GM23338 (cell line): ENCODE measurements around the gene EVI5L. TPM values are rescaled to one million over a fixed set of nuclear protein-coding genes. Genes with fewer than 3 reads are reported as not detected.

ENCODE experiments used
- ATAC-seq: fragments of 200-7000 bp; cut with Tn5 transposase; 3 replicates; pipeline ENCODE4 v1.9.1; 2020
- DNase-seq: peaks from one replicate; pipeline ENCODE4 v3.0.0-alpha.2; 2015; ENCODE audit warnings: low spot score
- H2AFZ ChIP-seq: fragments of 200-600 bp; sonication (generic); 2 replicates; pipeline ENCODE4 v1.8.0; 2016; ENCODE audit warnings: antibody characterized with exemption, mild to moderate bottlenecking, moderate library complexity
- H3F3A ChIP-seq: fragments of 200-600 bp; sonication (generic); replicated peaks from 2 replicates; pipeline ENCODE4 v1.8.0; 2017; ENCODE audit warnings: antibody characterized with exemption, mixed run types, low read depth
- H3K27ac ChIP-seq: fragments of 200-600 bp; sonication (generic); 2 replicates; pipeline ENCODE4 v1.6.1; 2016; ENCODE audit warnings: low read depth
- H3K27me3 ChIP-seq: fragments of 200-600 bp; sonication (generic); 2 replicates; pipeline ENCODE4 v1.8.0; 2016; ENCODE audit warnings: mild to moderate bottlenecking, mixed run types, moderate library complexity; ENCODE audit not compliant: insufficient read depth
- H3K36me3 ChIP-seq: fragments of 200-600 bp; sonication (generic); 2 replicates; pipeline ENCODE4 v1.8.0; 2016; ENCODE audit warnings: mild to moderate bottlenecking; ENCODE audit not compliant: insufficient read depth
- H3K4me1 ChIP-seq: fragments of 200-600 bp; sonication (generic); 2 replicates; pipeline ENCODE4 v1.8.0; 2016; ENCODE audit warnings: mild to moderate bottlenecking, moderate library complexity; ENCODE audit not compliant: insufficient read depth
- H3K4me2 ChIP-seq: fragments of 200-600 bp; sonication (generic); 2 replicates; pipeline ENCODE4 v1.7.1; 2017; ENCODE audit warnings: mixed run types
- H3K4me3 ChIP-seq: fragments of 200-600 bp; sonication (generic); 2 replicates; pipeline ENCODE4 v1.6.1; 2016; ENCODE audit warnings: mixed run types
- H3K79me2 ChIP-seq: fragments of 200-600 bp; sonication (generic); replicated peaks from 2 replicates; pipeline ENCODE4 v1.8.0; 2017; ENCODE audit warnings: mild to moderate bottlenecking; ENCODE audit not compliant: insufficient read depth
- H3K9me2 ChIP-seq: fragments of 200-600 bp; sonication (generic); 2 replicates; pipeline ENCODE4 v1.8.0; 2017; ENCODE audit not compliant: insufficient read depth
- H4K20me1 ChIP-seq: fragments of 200-600 bp; sonication (generic); replicated peaks from 2 replicates; pipeline ENCODE4 v1.8.0; 2017; ENCODE audit warnings: mild to moderate bottlenecking; ENCODE audit not compliant: insufficient read depth
- H3K27ac Mint-ChIP-seq: 2 replicates; pipeline ENCODE4 v1.8.0; 2020; ENCODE audit warnings: inconsistent platforms, mild to moderate bottlenecking, moderate library complexity, mixed read lengths
- H3K27me3 Mint-ChIP-seq: 3 replicates; pipeline ENCODE4 v1.8.0; 2022; ENCODE audit warnings: low read depth, mild to moderate bottlenecking, moderate library complexity, mixed read lengths, inconsistent platforms; ENCODE audit not compliant: insufficient read depth, poor library complexity
- H3K36me3 Mint-ChIP-seq: 3 replicates; pipeline ENCODE4 v1.8.0; 2021; ENCODE audit warnings: low read depth, mild to moderate bottlenecking, inconsistent platforms, moderate library complexity, mixed read lengths
- H3K4me1 Mint-ChIP-seq: 3 replicates; pipeline ENCODE4 v1.8.0; 2020; ENCODE audit warnings: mild to moderate bottlenecking, inconsistent platforms, mixed read lengths
- H3K4me3 Mint-ChIP-seq: 3 replicates; pipeline ENCODE4 v1.8.0; 2021; ENCODE audit warnings: moderate library complexity, mild to moderate bottlenecking, inconsistent platforms, mixed read lengths
- H3K9me3 Mint-ChIP-seq: 3 replicates; pipeline ENCODE4 v1.8.0; 2020; ENCODE audit warnings: moderate library complexity, mild to moderate bottlenecking, inconsistent platforms, mixed read lengths
- CREB1 ChIP-seq: fragments of 250-450 bp; sonication (Bioruptor Pico); IDR thresholded peaks from 2 replicates; pipeline ENCODE4 v1.5.0; 2020; ENCODE audit warnings: low read depth, mild to moderate bottlenecking, moderate library complexity
- CTCF ChIP-seq, 2 experiments: fragments of 200-600 bp in 1 of 2; sonication (generic) in 1 of 2; conservative IDR thresholded peaks; 2 replicates each; pipeline versions ENCODE4 v1.5.1 to v1.6.1; 2016 to 2017; ENCODE audit warnings: antibody characterized with exemption in 2 of 2, low read depth in 2 of 2, mild to moderate bottlenecking in 2 of 2, moderate library complexity in 1 of 2
- ETS1 ChIP-seq: IDR thresholded peaks from 2 replicates; pipeline ENCODE4 v1.6.1; 2016; ENCODE audit warnings: antibody characterized with exemption
- EZH2 ChIP-seq: fragments of 200-600 bp; sonication (generic); IDR thresholded peaks from one replicate; pipeline ENCODE4 v1.8.0; 2017; ENCODE audit warnings: antibody characterized with exemption, mild to moderate bottlenecking, low read depth; ENCODE audit not compliant: unreplicated experiment
- EZH2phosphoT487 ChIP-seq: fragments of 200-600 bp; sonication (generic); IDR thresholded peaks from one replicate; pipeline ENCODE4 v1.8.1; 2018; ENCODE audit warnings: antibody characterized with exemption; ENCODE audit not compliant: unreplicated experiment
- JUNB ChIP-seq: IDR thresholded peaks from one replicate; pipeline ENCODE4 v1.6.1; 2016; ENCODE audit warnings: antibody characterized with exemption; ENCODE audit not compliant: unreplicated experiment
- NANOG ChIP-seq: IDR thresholded peaks from 2 replicates; pipeline ENCODE4 v1.6.1; 2016; ENCODE audit warnings: antibody characterized with exemption, borderline replicate concordance
- POLR2AphosphoS5 ChIP-seq: IDR thresholded peaks from 2 replicates; pipeline ENCODE4 v1.6.1; 2016; ENCODE audit warnings: antibody characterized with exemption, low read depth
- REST ChIP-seq: IDR thresholded peaks from one replicate; pipeline ENCODE4 v1.6.1; 2018; ENCODE audit warnings: antibody characterized with exemption; ENCODE audit not compliant: unreplicated experiment
- STAT1 ChIP-seq: IDR thresholded peaks from one replicate; pipeline ENCODE4 v1.6.1; 2016; ENCODE audit warnings: antibody characterized with exemption; ENCODE audit not compliant: unreplicated experiment
- ZNF114 ChIP-seq: fragments of 250-450 bp; sonication (Bioruptor Pico); IDR thresholded peaks from 2 replicates; pipeline ENCODE4 v1.5.0; 2020; ENCODE audit warnings: mild to moderate bottlenecking, moderate library complexity
- ZNF331 ChIP-seq: fragments of 250-450 bp; sonication (Bioruptor Pico); IDR thresholded peaks from 2 replicates; pipeline ENCODE4 v1.5.0; 2020; ENCODE audit warnings: low read depth, mild to moderate bottlenecking, moderate library complexity
- ZNF462 ChIP-seq: fragments of 250-450 bp; sonication (Bioruptor Pico); IDR thresholded peaks from 2 replicates; pipeline ENCODE4 v1.5.0; 2020; ENCODE audit warnings: mild to moderate bottlenecking, moderate library complexity
- polyA plus RNA-seq: library from polyadenylated mRNA; unstranded; fragments of >200 nt; fragmentation: Nextera tagmentation; extraction: Ambion mirVana; gene quantifications from 2 replicates; pipeline ENCODE4 v1.2.1, GENCODE V29; 2016
- total RNA-seq: library from RNA; depleted of rRNA; stranded (reverse); fragments of >200 nt; shearing (Covaris generic); gene quantifications from 2 replicates; pipeline ENCODE4 v1.2.3, GENCODE V29; 2014

The EVI5L gene
- total and polyA plus RNA-seq, 2 experiments from 2014 or later = 4.5 to 16.2 TPM

GRCh38 chr19:7864690-7865074 is 34.7 kb downstream of the EVI5L start:
- Histone ChIP-seq H3K4me3 (no peak overlapping the region), H3K27ac (no peak overlapping the region), H3K4me2 (0 out of 2 replicates have a peak overlapping the region, but pooled peaks have one; percentile 84), H3K27me3 (peaks cover 67% of the 10 kb centered on the region), H4K20me1 (no peaks in the 10 kb centered on the region), H3K4me1 (peaks cover 32% of the 10 kb centered on the region), H2AFZ (no peak overlapping the region), H3K79me2 (no peaks in the 10 kb centered on the region), H3F3A (0 out of 2 replicates have a peak, but pooled peaks cover 8% of the 10 kb centered on the region), H3K36me3 (no peaks in the 10 kb centered on the region), H3K9me2 (no peaks in the 10 kb centered on the region)
- H3K4me3 Mint-ChIP-seq = no peak overlapping the region; the same call in 2 of the 3 replicates
- ATAC-seq = no peak
- peaks cover 54% of the 10 kb centered on the region for H3K27me3 Mint-ChIP-seq
- peaks cover 21% of the 10 kb centered on the region for H3K4me1 Mint-ChIP-seq
- no peaks in the 10 kb centered on the region for H3K36me3 Mint-ChIP-seq
- TF ChIP-seq ZNF331 (CRISPR knock-in tag) (no peak), CTCF (conservative IDR thresholded peaks at IDR 0.05; ENCODE audit: low read depth in 2 of 2) (no peak), JUNB (no peak), NANOG (no peak), CREB1 (CRISPR knock-in tag) (no peak), REST (no peak), ETS1 (no peak), EZH2 (no peak), POLR2AphosphoS5 (no peak), EZH2phosphoT487 (no peak), STAT1 (no peak), ZNF462 (CRISPR knock-in tag) (no peak), ZNF114 (CRISPR knock-in tag) (no peak)
- no peaks in the 10 kb centered on the region for H3K9me3 Mint-ChIP-seq
- DNase-seq = no peak
- H3K27ac Mint-ChIP-seq = no peak overlapping the region
